Measurements from ENCODE around the gene OR6M1.

Gene OR6M1

GRCh38 chr11:123783536-123783935, 22.6 kb downstream of the OR6M1 start:
- no peak for DNase-seq (ENCODE audit: low read depth, low spot score)
- H3K4me3 ChIP-seq (ENCODE audit: low read length) = no peak overlapping the region

GRCh38 chr11:123778511-123778910, 27.6 kb downstream of the OR6M1 start:
- DNase-seq (ENCODE audit: low read depth, low spot score) = no peak
- H3K4me3 ChIP-seq (ENCODE audit: low read length) = no peak overlapping the region

GRCh38 chr11:123775715-123776549, 30.2 kb downstream of the OR6M1 start:
- DNase-seq (ENCODE audit: low read depth, low spot score) = no peak

GRCh38 chr11:123775289-123775688, 30.9 kb downstream of the OR6M1 start:
- no peak for DNase-seq (ENCODE audit: low read depth, low spot score)

More at GRCh38 chr11:123775715-123776549, 30.2 kb downstream of the OR6M1 start:
- no peak overlapping the region for H3K4me3 ChIP-seq (ENCODE audit: low read length)

GRCh38 chr11:123773959-123774358, 32.2 kb downstream of the OR6M1 start:
- no peak for DNase-seq (ENCODE audit: low read depth, low spot score)

More at GRCh38 chr11:123775289-123775688, 30.9 kb downstream of the OR6M1 start:
- no peak overlapping the region for H3K4me3 ChIP-seq (ENCODE audit: low read length)

GRCh38 chr11:123773026-123773425, 33.1 kb downstream of the OR6M1 start:
- DNase-seq (ENCODE audit: low read depth, low spot score) = no peak
- H3K4me3 ChIP-seq (ENCODE audit: low read length) = no peak overlapping the region

More at GRCh38 chr11:123773959-123774358, 32.2 kb downstream of the OR6M1 start:
- no peak overlapping the region for H3K4me3 ChIP-seq (ENCODE audit: low read length)

GRCh38 chr11:123771664-123772063, 34.5 kb downstream of the OR6M1 start:
- no peak overlapping the region for H3K4me3 ChIP-seq (ENCODE audit: low read length)
- no peak for DNase-seq (ENCODE audit: low read depth, low spot score)

- no peak overlapping the region for H3K4me3 ChIP-seq (ENCODE audit: low read length)
- no peak for DNase-seq (ENCODE audit: low read depth, low spot score)
These were observed 35.4 kb downstream of the OR6M1 start for GRCh38 chr11:123770712-123771111.

- no peak overlapping the region for H3K4me3 ChIP-seq (ENCODE audit: low read length)
- DNase-seq (ENCODE audit: low read depth, low spot score) = no peak
These were observed 40.5 kb downstream of the OR6M1 start for GRCh38 chr11:123765601-123766000.

GRCh38 chr11:123762422-123762821, 43.7 kb downstream of the OR6M1 start:
- no peak overlapping the region for H3K4me3 ChIP-seq (ENCODE audit: low read length)
- no peak for DNase-seq (ENCODE audit: low read depth, low spot score)

GRCh38 chr11:123760894-123761293, 45.3 kb downstream of the OR6M1 start:
- DNase-seq (ENCODE audit: low read depth, low spot score) = no peak
- no peak overlapping the region for H3K4me3 ChIP-seq (ENCODE audit: low read length)

GRCh38 chr11:123757976-123758375, 48.2 kb downstream of the OR6M1 start:
- H3K4me3 ChIP-seq (ENCODE audit: low read length) = no peak overlapping the region
- DNase-seq (ENCODE audit: low read depth, low spot score) = no peak

GRCh38 chr11:123755813-123756212, 50.3 kb downstream of the OR6M1 start:
- DNase-seq (ENCODE audit: low read depth, low spot score) = no peak
- no peak overlapping the region for H3K4me3 ChIP-seq (ENCODE audit: low read length)

All from Jurkat, Clone E6-1 (cell line).